HCT116 (cell line): Measurements from ENCODE around the gene SPON1.

ENCODE experiments used
- POLR2A ChIP-seq: IDR thresholded peaks from 2 replicates; pipeline ENCODE4 v1.7.0; 2011; ENCODE audit warnings: borderline replicate concordance; ENCODE audit not compliant: insufficient read depth, insufficient read length; ENCODE audit errors: extremely low read depth
- POLR2AphosphoS5 ChIP-seq: IDR thresholded peaks from 2 replicates; pipeline ENCODE4 v1.6.1; 2011; ENCODE audit warnings: mild to moderate bottlenecking, low read depth, low read length, moderate library complexity
- SRF ChIP-seq: IDR thresholded peaks from 2 replicates; pipeline ENCODE4 v1.6.1; 2012; ENCODE audit warnings: low read depth
- TF ChIP-seq, protein P1 (sequence below), 3 experiments: fragments of 200-600 bp in 1 of 3; sonication (generic) in 1 of 3; IDR thresholded peaks in 2 of 3; conservative IDR thresholded peaks in 1 of 3; 2 replicates each; pipeline ENCODE4 v1.5.1; 2012 to 2017; ENCODE audit warnings: low read depth in 2 of 3, low read length in 2 of 3, antibody characterized with exemption in 1 of 3, borderline replicate concordance in 1 of 3, control low read depth in 1 of 3, mild to moderate bottlenecking in 1 of 3, mixed read lengths in 1 of 3, mixed run types in 1 of 3, moderate library complexity in 1 of 3; ENCODE audit not compliant: insufficient read depth in 1 of 3

DNA sequence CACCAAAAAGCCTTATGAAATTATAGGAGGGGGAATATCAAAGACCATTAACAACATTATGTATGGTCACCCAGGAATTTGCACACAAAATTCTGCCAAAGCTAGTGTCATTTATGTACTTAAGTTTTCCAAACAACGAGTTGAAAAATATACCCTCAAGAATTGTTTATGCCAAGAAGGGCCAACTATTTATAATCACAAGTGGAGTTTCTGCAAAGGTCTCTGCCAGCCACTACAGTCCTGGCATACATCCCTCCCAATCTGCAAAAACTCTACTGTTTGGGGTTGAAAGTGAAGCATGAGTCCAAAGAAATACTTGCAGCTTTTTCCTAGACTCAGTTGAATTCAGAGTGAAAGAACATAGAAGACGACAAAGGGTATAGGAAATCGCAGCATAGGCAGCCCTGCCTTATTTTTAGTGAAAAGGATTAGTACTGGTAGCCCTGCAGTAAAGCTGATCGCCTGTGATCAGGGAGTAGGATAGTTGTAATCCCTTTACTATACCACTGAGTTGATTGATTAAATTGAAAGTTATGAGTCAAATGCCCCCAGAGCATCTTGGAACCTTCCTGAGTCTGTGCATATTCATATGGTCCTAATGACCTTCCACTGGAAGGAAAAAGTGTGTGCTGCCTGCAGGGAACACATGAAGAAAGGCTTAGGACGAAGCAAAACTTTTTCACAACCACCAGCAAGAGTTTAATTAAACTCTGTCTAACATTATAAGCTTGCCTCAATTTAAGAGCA is 144.0 kb downstream of the SPON1 start:
- TF ChIP-seq, protein P1, sequence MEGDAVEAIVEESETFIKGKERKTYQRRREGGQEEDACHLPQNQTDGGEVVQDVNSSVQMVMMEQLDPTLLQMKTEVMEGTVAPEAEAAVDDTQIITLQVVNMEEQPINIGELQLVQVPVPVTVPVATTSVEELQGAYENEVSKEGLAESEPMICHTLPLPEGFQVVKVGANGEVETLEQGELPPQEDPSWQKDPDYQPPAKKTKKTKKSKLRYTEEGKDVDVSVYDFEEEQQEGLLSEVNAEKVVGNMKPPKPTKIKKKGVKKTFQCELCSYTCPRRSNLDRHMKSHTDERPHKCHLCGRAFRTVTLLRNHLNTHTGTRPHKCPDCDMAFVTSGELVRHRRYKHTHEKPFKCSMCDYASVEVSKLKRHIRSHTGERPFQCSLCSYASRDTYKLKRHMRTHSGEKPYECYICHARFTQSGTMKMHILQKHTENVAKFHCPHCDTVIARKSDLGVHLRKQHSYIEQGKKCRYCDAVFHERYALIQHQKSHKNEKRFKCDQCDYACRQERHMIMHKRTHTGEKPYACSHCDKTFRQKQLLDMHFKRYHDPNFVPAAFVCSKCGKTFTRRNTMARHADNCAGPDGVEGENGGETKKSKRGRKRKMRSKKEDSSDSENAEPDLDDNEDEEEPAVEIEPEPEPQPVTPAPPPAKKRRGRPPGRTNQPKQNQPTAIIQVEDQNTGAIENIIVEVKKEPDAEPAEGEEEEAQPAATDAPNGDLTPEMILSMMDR (IDR thresholded peaks at IDR 0.05 in 2 of 3, conservative IDR thresholded peaks at IDR 0.05 in 1 of 3; ENCODE audit: borderline replicate concordance in 1 of 3, insufficient read depth in 1 of 3, low read depth in 2 of 3, low read length in 2 of 3) = no peak
- TF ChIP-seq POLR2A = no peak
- TF ChIP-seq SRF = no peak
- TF ChIP-seq POLR2AphosphoS5 = no peak
